Neural progenitor cell (in vitro differentiated cells): ENCODE results near the gene IWS1. TPM values are rescaled to one million over a fixed set of nuclear protein-coding genes. Genes with fewer than 3 reads are reported as not detected.

Experiments used
- DNase-seq: peaks from one replicate; pipeline ENCODE4 v3.0.0-alpha.2; 2016; ENCODE audit warnings: low spot score
- H2AFZ ChIP-seq: fragments of 200-600 bp; sonication (generic); replicated peaks from 2 replicates; pipeline ENCODE4 v1.6.1; 2016; ENCODE audit warnings: antibody characterized with exemption
- H3F3A ChIP-seq: fragments of 200-600 bp; sonication (generic); 2 replicates; pipeline ENCODE4 v1.6.1; 2016; ENCODE audit warnings: antibody characterized with exemption, low read depth
- H3K27ac ChIP-seq: fragments of 200-600 bp; sonication (generic); 2 replicates; pipeline ENCODE4 v1.5.1; 2016; ENCODE audit warnings: mild to moderate bottlenecking
- H3K27me3 ChIP-seq: fragments of 200-600 bp; sonication (generic); 2 replicates; pipeline ENCODE4 v1.6.1; 2016; ENCODE audit warnings: mild to moderate bottlenecking, moderate library complexity
- H3K36me3 ChIP-seq: fragments of 200-600 bp; sonication (generic); 2 replicates; pipeline ENCODE4 v1.5.1; 2016
- H3K4me1 ChIP-seq: fragments of 200-600 bp; sonication (generic); 2 replicates; pipeline ENCODE4 v1.6.1; 2016; ENCODE audit warnings: mixed run types
- H3K4me2 ChIP-seq: fragments of 200-600 bp; sonication (generic); 2 replicates; pipeline ENCODE4 v1.6.1; 2016
- H3K4me3 ChIP-seq: fragments of 200-600 bp; sonication (generic); 2 replicates; pipeline ENCODE4 v1.5.1; 2016
- H3K79me2 ChIP-seq: fragments of 200-600 bp; sonication (generic); 2 replicates; pipeline ENCODE4 v1.6.1; 2016; ENCODE audit warnings: low read depth
- H3K9ac ChIP-seq: fragments of 200-600 bp; sonication (generic); 2 replicates; pipeline ENCODE4 v1.6.1; 2016
- H3K9me3 ChIP-seq: fragments of 200-600 bp; sonication (generic); 2 replicates; pipeline ENCODE4 v1.5.1; 2016; ENCODE audit warnings: low read depth
- H4K20me1 ChIP-seq: fragments of 200-600 bp; sonication (generic); 2 replicates; pipeline ENCODE4 v1.6.1; 2016; ENCODE audit warnings: low read depth
- H3K27ac Mint-ChIP-seq: 3 replicates; pipeline ENCODE4 v1.8.0; 2021; ENCODE audit warnings: mixed read lengths
- H3K27me3 Mint-ChIP-seq: 2 replicates; pipeline ENCODE4 v1.8.0; 2022; ENCODE audit warnings: low read depth, mild to moderate bottlenecking, inconsistent platforms, moderate library complexity, mixed read lengths; ENCODE audit not compliant: insufficient read depth
- H3K36me3 Mint-ChIP-seq: 3 replicates; pipeline ENCODE4 v1.8.0; 2021; ENCODE audit warnings: mixed read lengths
- H3K4me1 Mint-ChIP-seq: 3 replicates; pipeline ENCODE4 v1.8.0; 2021; ENCODE audit warnings: mixed read lengths
- H3K4me3 Mint-ChIP-seq: 3 replicates; pipeline ENCODE4 v1.8.0; 2021; ENCODE audit warnings: mild to moderate bottlenecking, moderate library complexity, mixed read lengths
- H3K9me3 Mint-ChIP-seq: 3 replicates; pipeline ENCODE4 v1.8.0; 2020; ENCODE audit warnings: mixed read lengths
- EZH2 ChIP-seq: fragments of 200-600 bp; sonication (generic); IDR thresholded peaks from 2 replicates; pipeline ENCODE4 v1.6.1; 2017; ENCODE audit warnings: antibody characterized with exemption, mild to moderate bottlenecking, moderate library complexity
- EZH2phosphoT487 ChIP-seq: fragments of 200-600 bp; sonication (generic); IDR thresholded peaks from 2 replicates; pipeline ENCODE4 v1.6.1; 2017; ENCODE audit warnings: antibody characterized with exemption
- total RNA-seq: library from RNA; depleted of rRNA; stranded (reverse); fragments of >200 nt; gene quantifications from 2 replicates; pipeline ENCODE4 v1.2.3, GENCODE V29; 2015; ENCODE audit warnings: low replicate concordance
- TF ChIP-seq, protein P1 (sequence below): fragments of 200-600 bp; sonication (generic); IDR thresholded peaks from 2 replicates; pipeline ENCODE4 v1.5.1; 2017; ENCODE audit warnings: antibody characterized with exemption, mild to moderate bottlenecking

IWS1 gene
- total RNA-seq, 1 donor from 2014 or later = 115 TPM

DNA sequence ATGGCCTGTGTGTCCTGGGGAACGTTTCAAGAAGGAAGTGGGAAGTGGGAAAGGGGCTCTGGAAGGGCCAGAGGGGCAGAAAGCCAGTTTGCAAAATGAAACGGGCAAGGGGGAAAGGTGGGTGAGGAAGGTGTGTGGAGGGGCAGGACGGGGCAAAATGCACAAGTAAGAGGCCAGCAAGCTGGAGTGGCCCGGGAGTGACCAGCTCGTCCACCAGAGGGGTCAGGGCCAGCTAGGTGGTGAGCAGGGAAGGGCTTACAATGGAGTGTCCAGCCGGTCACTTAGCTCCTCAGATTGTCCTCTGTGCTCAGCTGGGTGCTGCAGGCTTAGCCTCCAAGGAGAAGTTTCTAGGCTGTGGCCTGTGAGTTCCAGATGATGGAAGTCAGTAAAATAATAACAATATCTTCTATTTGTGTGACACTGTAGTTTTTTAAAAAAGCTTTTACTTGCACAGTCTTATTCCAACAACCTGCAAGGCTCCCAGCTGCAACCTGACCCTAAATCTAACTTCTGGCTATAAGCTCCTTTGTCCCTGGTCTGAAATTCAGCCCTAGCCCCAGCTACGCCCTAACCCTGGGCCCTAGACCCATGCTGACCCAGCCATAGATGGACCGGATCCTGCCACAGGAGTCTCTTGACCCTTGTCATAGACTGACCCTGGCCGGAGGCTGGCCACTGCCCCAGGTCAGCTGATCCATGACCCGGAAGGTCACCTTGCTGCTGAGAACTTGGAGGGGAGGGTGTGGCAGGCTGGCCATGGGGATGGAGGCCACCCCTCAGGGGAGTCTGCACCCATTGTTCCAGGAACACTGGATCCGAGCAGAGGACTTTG, 38.4 kb upstream of the IWS1 start:
- Histone ChIP-seq H3K27me3 (no peaks in the 10 kb centered on the region), H3K4me2 (no peak overlapping the region), H3K9ac (no peak overlapping the region), H2AFZ (no peak overlapping the region), H3K9me3 (no peaks in the 10 kb centered on the region), H3K79me2 (no peaks in the 10 kb centered on the region), H3F3A (no peaks in the 10 kb centered on the region), H3K4me1 (no peaks in the 10 kb centered on the region), H4K20me1 (no peaks in the 10 kb centered on the region), H3K27ac (no peak overlapping the region), H3K36me3 (no peaks in the 10 kb centered on the region), H3K4me3 (no peak overlapping the region)
- TF ChIP-seq, protein P1, sequence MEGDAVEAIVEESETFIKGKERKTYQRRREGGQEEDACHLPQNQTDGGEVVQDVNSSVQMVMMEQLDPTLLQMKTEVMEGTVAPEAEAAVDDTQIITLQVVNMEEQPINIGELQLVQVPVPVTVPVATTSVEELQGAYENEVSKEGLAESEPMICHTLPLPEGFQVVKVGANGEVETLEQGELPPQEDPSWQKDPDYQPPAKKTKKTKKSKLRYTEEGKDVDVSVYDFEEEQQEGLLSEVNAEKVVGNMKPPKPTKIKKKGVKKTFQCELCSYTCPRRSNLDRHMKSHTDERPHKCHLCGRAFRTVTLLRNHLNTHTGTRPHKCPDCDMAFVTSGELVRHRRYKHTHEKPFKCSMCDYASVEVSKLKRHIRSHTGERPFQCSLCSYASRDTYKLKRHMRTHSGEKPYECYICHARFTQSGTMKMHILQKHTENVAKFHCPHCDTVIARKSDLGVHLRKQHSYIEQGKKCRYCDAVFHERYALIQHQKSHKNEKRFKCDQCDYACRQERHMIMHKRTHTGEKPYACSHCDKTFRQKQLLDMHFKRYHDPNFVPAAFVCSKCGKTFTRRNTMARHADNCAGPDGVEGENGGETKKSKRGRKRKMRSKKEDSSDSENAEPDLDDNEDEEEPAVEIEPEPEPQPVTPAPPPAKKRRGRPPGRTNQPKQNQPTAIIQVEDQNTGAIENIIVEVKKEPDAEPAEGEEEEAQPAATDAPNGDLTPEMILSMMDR = no peak
- no peak for TF ChIP-seq EZH2phosphoT487
- TF ChIP-seq EZH2 = no peak
- DNase-seq = no peak
- Mint-ChIP-seq H3K4me3 (no peak overlapping the region), H3K4me1 (peaks cover 4% of the 10 kb centered on the region), H3K9me3 (no peaks in the 10 kb centered on the region), H3K36me3 (no peaks in the 10 kb centered on the region), H3K27me3 (peaks cover 8% of the 10 kb centered on the region), H3K27ac (no peak overlapping the region)

DNA sequence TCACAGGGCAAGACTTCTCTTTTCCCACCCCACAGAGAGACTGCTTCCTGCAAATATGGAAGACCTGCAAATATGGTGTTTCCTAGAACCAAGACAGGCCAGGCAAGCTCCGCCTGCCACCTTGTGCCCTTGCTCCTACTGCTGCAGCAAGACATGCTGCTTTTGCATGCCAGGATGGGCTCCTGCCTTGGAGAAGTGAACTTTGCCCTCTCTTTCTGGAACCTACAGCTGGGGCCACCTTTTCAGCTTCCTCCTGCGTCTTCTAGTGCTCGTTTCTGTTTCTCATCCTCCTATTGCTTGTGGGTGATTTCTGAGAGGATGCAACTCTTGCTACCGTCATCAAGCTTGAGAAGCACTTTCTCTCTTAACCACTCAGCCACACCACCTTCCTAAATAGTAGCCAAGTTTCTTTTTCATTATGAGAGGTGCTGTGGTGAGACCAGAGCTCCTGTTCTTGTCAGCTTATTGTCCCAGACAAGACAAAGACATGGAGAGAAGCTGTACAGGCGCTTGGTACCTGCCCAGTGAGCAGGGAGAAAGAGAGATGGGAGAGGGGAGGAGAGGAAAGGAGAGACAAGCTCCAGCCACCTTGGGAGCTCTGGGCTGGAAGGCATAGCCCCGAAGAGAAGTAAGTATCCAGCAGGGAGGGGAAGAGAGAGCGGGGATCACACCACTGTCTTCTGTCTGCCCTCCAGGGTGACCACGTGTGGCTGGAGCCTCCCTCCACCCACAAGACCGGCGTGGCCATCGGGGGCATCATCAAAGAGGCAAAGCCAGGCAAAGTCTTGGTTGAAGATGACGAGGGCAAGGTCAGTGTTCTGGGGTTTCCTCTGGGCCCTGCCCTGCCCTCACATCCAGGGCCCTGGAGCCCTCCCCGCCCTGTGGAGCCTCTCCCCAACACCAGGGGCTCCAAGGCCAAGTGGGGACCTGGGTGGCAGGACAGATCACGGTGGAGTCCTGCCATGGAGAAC, 37.5 kb upstream of the IWS1 start:
- Histone ChIP-seq H3K4me1 (no peaks in the 10 kb centered on the region), H3K9me3 (no peaks in the 10 kb centered on the region), H3F3A (no peaks in the 10 kb centered on the region), H3K9ac (no peak overlapping the region), H3K27me3 (no peaks in the 10 kb centered on the region), H3K36me3 (no peaks in the 10 kb centered on the region), H3K4me2 (no peak overlapping the region), H3K79me2 (no peaks in the 10 kb centered on the region), H2AFZ (no peak overlapping the region), H4K20me1 (no peaks in the 10 kb centered on the region), H3K4me3 (no peak overlapping the region), H3K27ac (no peak overlapping the region)
- Mint-ChIP-seq H3K9me3 (no peaks in the 10 kb centered on the region), H3K36me3 (no peaks in the 10 kb centered on the region), H3K27me3 (peaks cover 10% of the 10 kb centered on the region), H3K4me1 (no peaks in the 10 kb centered on the region), H3K27ac (no peak overlapping the region), H3K4me3 (no peak overlapping the region)
- no peak for DNase-seq
- TF ChIP-seq EZH2phosphoT487 (no peak), EZH2 (no peak)
- TF ChIP-seq, protein P1 = no peak

DNA sequence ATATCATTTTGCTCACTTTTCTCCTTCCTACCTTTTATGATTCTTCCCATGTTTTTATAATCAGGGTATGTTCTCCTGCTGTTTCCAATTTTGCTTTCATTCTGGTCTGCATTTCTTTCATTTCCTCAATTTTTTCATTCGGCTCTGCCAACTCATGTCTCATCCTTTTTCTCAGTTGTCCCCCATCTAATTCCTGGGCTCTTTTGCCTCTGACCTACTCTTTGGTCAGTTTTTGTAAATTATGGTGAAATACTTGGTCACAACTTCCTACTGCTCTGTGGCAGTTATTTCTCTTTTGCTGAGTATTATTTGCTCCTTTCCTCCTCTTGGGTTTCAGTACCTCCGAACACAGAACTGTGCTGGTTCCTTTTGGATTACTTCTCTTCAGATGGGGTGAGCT, 36.6 kb upstream of the IWS1 start:
- Histone ChIP-seq H3K9ac (no peak overlapping the region), H3K9me3 (no peaks in the 10 kb centered on the region), H3K4me3 (no peak overlapping the region), H3K27me3 (no peaks in the 10 kb centered on the region), H3K36me3 (no peaks in the 10 kb centered on the region), H3K79me2 (no peaks in the 10 kb centered on the region), H3K4me1 (no peaks in the 10 kb centered on the region), H2AFZ (no peak overlapping the region), H3K27ac (no peak overlapping the region), H3K4me2 (no peak overlapping the region), H4K20me1 (no peaks in the 10 kb centered on the region), H3F3A (no peaks in the 10 kb centered on the region)
- Mint-ChIP-seq H3K9me3 (no peaks in the 10 kb centered on the region), H3K36me3 (no peaks in the 10 kb centered on the region), H3K4me3 (no peak overlapping the region), H3K27me3 (peaks cover 10% of the 10 kb centered on the region), H3K4me1 (no peaks in the 10 kb centered on the region), H3K27ac (no peak overlapping the region)
- no peak for DNase-seq
- TF ChIP-seq, protein P1 = no peak
- no peak for TF ChIP-seq EZH2
- TF ChIP-seq EZH2phosphoT487 = no peak
